Measurements from ENCODE around the gene SERPINA1. TPM values are rescaled to one million over a fixed set of nuclear protein-coding genes. Genes with fewer than 3 reads are reported as not detected.
A peak's percentile ranks its signal among the peaks of the same experiment; 100 is the strongest.

Gene SERPINA1
- total and polyA plus RNA-seq, 2 experiments from 2014 or later: 3,480 to 5,074 TPM

GRCh38 chr14:94394025-94394493, 5.7 kb upstream of the SERPINA1 start:
- Histone ChIP-seq H3K4me1 (ENCODE audit: insufficient read depth) (peaks cover 35% of the 10 kb centered on the region), H3K9me3 (ENCODE audit: low read depth) (no peaks in the 10 kb centered on the region), H3K4me2 (no peak overlapping the region), H3K27me3 (no peaks in the 10 kb centered on the region), H4K20me1 (ENCODE audit: insufficient read depth, poor library complexity, severe bottlenecking) (no peaks in the 10 kb centered on the region), H2AFZ (no peak overlapping the region), H3K36me3 (replicated peaks; ENCODE audit: insufficient read depth, low read depth) (no peaks in the 10 kb centered on the region), H3K9me2 (replicated peaks; ENCODE audit: insufficient read depth) (no peaks in the 10 kb centered on the region), H3K79me2 (no peaks in the 10 kb centered on the region), H3K27ac (peak overlapping the region; percentile 39), H3K4me3 (no peak overlapping the region)
- DNase-seq (ENCODE audit: low spot score): no peak
- TF ChIP-seq EZH2phosphoT487 (IDR thresholded peaks at IDR 0.05; ENCODE audit: low read depth, severe bottlenecking, unreplicated experiment): no peak
- TF ChIP-seq EZH2 (IDR thresholded peaks at IDR 0.05; ENCODE audit: borderline replicate concordance): no peak
- no peak for TF ChIP-seq CTCF (IDR thresholded peaks at IDR 0.05; ENCODE audit: poor library complexity)
- WGBS (ENCODE audit: low lambda C conversion rate, missing lambda C conversion rate): 76% methylated on average over 8 of the region's 8 CpGs

DNA sequence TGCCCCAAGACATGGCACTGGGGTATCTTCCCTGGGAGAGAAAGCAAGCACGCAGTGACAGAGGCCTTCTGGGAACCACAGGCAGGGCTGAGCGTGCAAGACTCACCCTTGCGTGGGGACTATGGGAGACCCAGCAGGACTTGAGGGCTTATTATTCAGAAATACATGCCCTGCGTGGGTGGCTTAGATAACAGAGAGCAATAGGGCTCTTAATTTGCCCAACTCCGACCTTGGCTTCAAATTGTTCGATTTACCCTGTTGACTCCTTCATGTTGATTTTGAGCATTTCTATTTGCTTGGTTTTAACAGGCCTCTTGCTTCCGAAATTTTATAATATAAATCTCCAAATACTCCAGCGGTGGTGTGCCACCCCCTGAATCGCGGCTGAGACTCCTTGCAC, 5.1 kb upstream of the SERPINA1 start:
- H3K36me3 ChIP-seq (replicated peaks; ENCODE audit: insufficient read depth, low read depth): no peaks in the 10 kb centered on the region
- TF ChIP-seq CTCF (IDR thresholded peaks at IDR 0.05; ENCODE audit: poor library complexity): no peak
- TF ChIP-seq EZH2phosphoT487 (IDR thresholded peaks at IDR 0.05; ENCODE audit: low read depth, severe bottlenecking, unreplicated experiment): no peak
- TF ChIP-seq EZH2 (IDR thresholded peaks at IDR 0.05; ENCODE audit: borderline replicate concordance): no peak
- 87% methylated on average over 10 of the region's 10 CpGs for WGBS (ENCODE audit: low lambda C conversion rate, missing lambda C conversion rate)
- no peak overlapping the region for H3K27ac ChIP-seq
- no peaks in the 10 kb centered on the region for H3K27me3 ChIP-seq
- H3K4me2 ChIP-seq: no peak overlapping the region
- DNase-seq (ENCODE audit: low spot score): no peak
- peaks cover 37% of the 10 kb centered on the region for H3K4me1 ChIP-seq (ENCODE audit: insufficient read depth)
- H3K9me2 ChIP-seq (replicated peaks; ENCODE audit: insufficient read depth): no peaks in the 10 kb centered on the region
- no peak overlapping the region for H3K4me3 ChIP-seq
- no peaks in the 10 kb centered on the region for H3K79me2 ChIP-seq
- no peak overlapping the region for H2AFZ ChIP-seq
- H4K20me1 ChIP-seq (ENCODE audit: insufficient read depth, poor library complexity, severe bottlenecking): no peaks in the 10 kb centered on the region
- no peaks in the 10 kb centered on the region for H3K9me3 ChIP-seq (ENCODE audit: low read depth)

DNA sequence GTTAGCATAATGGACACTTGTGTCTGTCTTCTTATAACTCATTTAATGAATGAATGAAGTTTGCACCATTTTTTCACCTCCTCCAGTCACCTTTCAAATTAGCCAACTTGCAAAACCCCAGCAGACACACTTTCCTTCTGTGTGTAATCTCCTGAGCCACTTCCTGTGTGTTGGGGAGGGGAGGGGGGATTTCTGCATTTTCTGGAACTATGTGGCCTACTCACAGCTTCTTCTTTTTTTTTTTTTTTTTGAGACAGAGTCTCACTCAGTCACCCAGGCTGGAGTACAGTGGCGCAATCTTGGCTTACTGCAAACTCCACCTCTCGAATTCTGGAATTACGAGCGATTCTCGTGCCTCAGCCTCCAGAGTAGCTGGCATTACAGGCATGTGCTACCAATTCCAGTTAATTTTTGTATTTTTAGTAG, 4.1 kb upstream of the SERPINA1 start:
- H3K9me2 ChIP-seq (replicated peaks; ENCODE audit: insufficient read depth): no peaks in the 10 kb centered on the region
- no peaks in the 10 kb centered on the region for H3K36me3 ChIP-seq (replicated peaks; ENCODE audit: insufficient read depth, low read depth)
- no peak for TF ChIP-seq EZH2 (IDR thresholded peaks at IDR 0.05; ENCODE audit: borderline replicate concordance)
- TF ChIP-seq CTCF (IDR thresholded peaks at IDR 0.05; ENCODE audit: poor library complexity): no peak
- TF ChIP-seq EZH2phosphoT487 (IDR thresholded peaks at IDR 0.05; ENCODE audit: low read depth, severe bottlenecking, unreplicated experiment): no peak
- peak overlapping the region; percentile 17 for H3K27ac ChIP-seq
- no peaks in the 10 kb centered on the region for H3K9me3 ChIP-seq (ENCODE audit: low read depth)
- WGBS (ENCODE audit: low lambda C conversion rate, missing lambda C conversion rate): 77% methylated on average over 5 of the region's 5 CpGs
- peaks cover 6% of the 10 kb centered on the region for H3K79me2 ChIP-seq
- no peak overlapping the region for H3K4me2 ChIP-seq
- no peaks in the 10 kb centered on the region for H3K27me3 ChIP-seq
- DNase-seq (ENCODE audit: low spot score): peak; percentile 23
- no peak overlapping the region for H3K4me3 ChIP-seq
- H2AFZ ChIP-seq: no peak overlapping the region
- H4K20me1 ChIP-seq (ENCODE audit: insufficient read depth, poor library complexity, severe bottlenecking): no peaks in the 10 kb centered on the region
- peaks cover 37% of the 10 kb centered on the region for H3K4me1 ChIP-seq (ENCODE audit: insufficient read depth)
